GM19324 (cell line): Measurements from ENCODE around the gene PPP4R2.

Experiments
- ATAC-seq: cut with Tn5 transposase; IDR thresholded peaks from one replicate; pipeline ENCODE4 v1.9.1; 2021; ENCODE audit warnings: mild to moderate bottlenecking, moderate library complexity; ENCODE audit not compliant: unreplicated experiment, low FRiP score

PPP4R2 gene

DNA sequence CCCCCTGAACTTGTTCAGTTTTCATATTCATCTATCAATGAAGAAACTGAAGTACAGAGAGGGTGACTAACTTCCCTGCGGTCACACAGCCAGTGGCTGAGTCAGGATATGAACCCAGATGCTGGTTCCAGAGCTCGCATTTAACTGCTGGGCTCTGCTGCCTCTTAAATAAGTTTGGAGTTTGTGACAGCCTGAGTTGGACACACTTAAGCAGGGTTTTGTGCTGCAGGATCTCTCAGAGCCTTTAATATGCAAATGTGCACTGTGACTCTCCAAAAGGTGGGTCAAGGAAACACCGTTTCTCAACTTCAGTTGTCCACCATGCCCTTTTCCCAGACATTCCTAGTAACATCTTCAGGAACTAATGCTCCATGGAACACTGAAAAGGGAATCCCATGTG, 110.6 kb downstream of the PPP4R2 start:
- no peak for ATAC-seq

DNA sequence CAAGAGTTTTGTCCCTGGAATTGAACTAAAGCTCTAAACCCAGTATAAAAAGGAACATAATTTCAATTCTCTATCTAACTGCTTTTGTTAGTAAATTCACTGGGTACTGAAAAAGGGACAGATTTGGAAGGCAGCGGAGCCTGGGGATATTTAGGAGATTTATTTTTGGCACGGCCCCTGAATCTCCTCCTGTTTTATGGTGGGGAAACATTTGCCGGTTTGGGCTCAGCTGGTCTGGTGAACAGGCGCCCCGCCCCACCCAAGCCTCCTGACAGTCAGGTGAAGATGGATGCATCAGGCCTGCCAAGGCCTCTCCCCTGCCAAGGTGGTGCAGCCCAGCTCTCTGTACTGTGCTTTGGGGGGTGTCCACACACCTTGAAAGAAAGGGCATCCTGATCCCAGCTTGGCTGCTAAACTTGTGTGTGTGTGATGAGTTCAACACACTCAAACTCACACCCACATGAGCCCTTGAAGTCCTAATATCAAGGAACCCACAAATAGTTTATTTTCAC, 111.1 kb downstream of the PPP4R2 start:
- ATAC-seq, result no peak

- ATAC-seq, result no peak
These were observed 112.1 kb downstream of the PPP4R2 start for GRCh38 chr3:73108750-73109149.

- no peak for ATAC-seq
These were observed 113.9 kb downstream of the PPP4R2 start for GRCh38 chr3:73110530-73110929.

DNA sequence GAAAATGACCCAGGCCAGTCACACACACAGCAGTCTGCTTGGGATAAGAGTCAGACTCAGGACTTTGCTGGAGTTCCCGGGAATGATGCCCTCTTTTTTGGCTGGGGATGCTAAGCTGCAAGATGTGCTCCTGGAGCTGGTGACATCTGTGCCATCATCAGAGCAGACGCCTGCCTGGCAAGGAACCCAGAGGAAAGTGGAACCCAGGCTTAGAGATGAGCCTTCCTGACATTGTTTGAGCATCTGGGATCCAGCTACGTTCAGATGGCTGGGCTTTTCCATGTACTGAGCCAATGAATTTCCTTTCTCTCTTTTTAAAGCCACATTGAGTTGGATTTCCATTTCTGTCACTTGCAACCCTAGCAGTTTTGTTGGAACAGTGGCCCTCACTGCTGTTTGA, 118.1 kb downstream of the PPP4R2 start:
- no peak for ATAC-seq

- no peak for ATAC-seq
These were observed 119.2 kb downstream of the PPP4R2 start for GRCh38 chr3:73115806-73116205.
